Cardiac septum (tissue), 1 donor: Measurements from ENCODE around the gene CASP3. TPM values are rescaled to one million over a fixed set of nuclear protein-coding genes. Genes with fewer than 3 reads are reported as not detected.
"Not testable (repeated sequence)": the region's sequence is repeated elsewhere in the genome, so short reads cannot be mapped to it uniquely, and the experiment has no call there.

Experiments
- DNase-seq: peaks from one replicate; pipeline ENCODE4 v3.0.0-alpha.2; 2020; ENCODE audit warnings: low spot score
- intact Hi-C: fragments of 100-400 bp; cut with DNase I; formaldehyde crosslinking; loops from one replicate; pipeline ENCODE4 v1.14.0; 2022
- total RNA-seq: library from RNA; stranded (reverse); fragmentation: NEBNext Ultra II Directional; extraction: Animal tissue kit (Norgen Biotek cat#: 25700); gene quantifications from one replicate; pipeline ENCODE4 v1.2.1, GENCODE V29; 2021
- donor health status: DM: no; HTN: no; CAD: no.

Gene CASP3
- total RNA-seq, 1 donor from 2014 or later: 21.7 TPM

- intact Hi-C loops: loop anchor here (5.0 to 10.0 kb wide), 5 partner anchors 163 to 500 kb away; partner anchors contain the start of genes IRF2 and SLC25A4
- DNase-seq: no peak
These were observed 4.5 kb downstream of the CASP3 start for GRCh38 chr4:184644553-184645307.

- DNase-seq: no peak
- intact Hi-C loops: loop anchor here (10.0 kb wide), 2 partner anchors 359 to 501 kb away; partner anchors contain the start of gene SLC25A4
These were observed 5.5 kb downstream of the CASP3 start for GRCh38 chr4:184643731-184644130.

- intact Hi-C loops: loop anchor here (10.0 kb wide), 2 partner anchors 357 to 503 kb away; partner anchors contain the start of gene SLC25A4
- no peak for DNase-seq
These were observed 7.8 kb downstream of the CASP3 start for GRCh38 chr4:184641451-184641850.

GRCh38 chr4:184641022-184641421 is 8.2 kb downstream of the CASP3 start:
- no peak for DNase-seq
- intact Hi-C loops: loop anchor here (10.0 kb wide), 2 partner anchors 356 to 504 kb away; partner anchors contain the start of gene SLC25A4

GRCh38 chr4:184636897-184637296 is 12.3 kb downstream of the CASP3 start:
- DNase-seq: no peak
- intact Hi-C loops: no loop called here

- no peak for DNase-seq
- intact Hi-C loops: no loop called here
These were observed 13.1 kb downstream of the CASP3 start for GRCh38 chr4:184636144-184636543.

GRCh38 chr4:184635381-184635780 is 13.9 kb downstream of the CASP3 start:
- no peak for DNase-seq
- intact Hi-C loops: no loop called here

GRCh38 chr4:184632842-184633241 is 16.4 kb downstream of the CASP3 start:
- no peak for DNase-seq
- intact Hi-C loops: no loop called here

GRCh38 chr4:184628103-184628502 is 21.1 kb downstream of the CASP3 start:
- no peak for DNase-seq
- intact Hi-C loops: no loop called here

- intact Hi-C loops, DNase-seq: not testable (repeated sequence)
These were observed 23.3 kb downstream of the CASP3 start for GRCh38 chr4:184625783-184626596.

GRCh38 chr4:184624972-184625554 is 24.2 kb downstream of the CASP3 start:
- intact Hi-C loops: no loop called here

GRCh38 chr4:184624504-184624903 is 24.7 kb downstream of the CASP3 start:
- DNase-seq, intact Hi-C loops: not testable (repeated sequence)

More at GRCh38 chr4:184624972-184625554, 24.2 kb downstream of the CASP3 start:
- no peak for DNase-seq

- no peak for DNase-seq
- intact Hi-C loops: no loop called here
These were observed 27.7 kb downstream of the CASP3 start for GRCh38 chr4:184621518-184621917.

- intact Hi-C loops: no loop called here
- DNase-seq: no peak
These were observed 28.9 kb downstream of the CASP3 start for GRCh38 chr4:184620212-184620867.

GRCh38 chr4:184617600-184618196 is 31.5 kb downstream of the CASP3 start:
- no peak for DNase-seq
- intact Hi-C loops: no loop called here

- DNase-seq: no peak
- intact Hi-C loops: no loop called here
These were observed 32.4 kb downstream of the CASP3 start for GRCh38 chr4:184616633-184617551.

- DNase-seq, intact Hi-C loops: not testable (repeated sequence)
These were observed 33.1 kb downstream of the CASP3 start for GRCh38 chr4:184616168-184616567.

- no peak for DNase-seq
- intact Hi-C loops: no loop called here
These were observed 34.7 kb downstream of the CASP3 start for GRCh38 chr4:184614509-184614908.
